HG03432 (cell line): ENCODE measurements around the gene MAP4K3.

Source experiments
- ATAC-seq: cut with Tn5 transposase; IDR thresholded peaks from one replicate; pipeline ENCODE4 v1.9.1; 2021; ENCODE audit warnings: mild to moderate bottlenecking, moderate library complexity; ENCODE audit not compliant: unreplicated experiment

The MAP4K3 gene

DNA sequence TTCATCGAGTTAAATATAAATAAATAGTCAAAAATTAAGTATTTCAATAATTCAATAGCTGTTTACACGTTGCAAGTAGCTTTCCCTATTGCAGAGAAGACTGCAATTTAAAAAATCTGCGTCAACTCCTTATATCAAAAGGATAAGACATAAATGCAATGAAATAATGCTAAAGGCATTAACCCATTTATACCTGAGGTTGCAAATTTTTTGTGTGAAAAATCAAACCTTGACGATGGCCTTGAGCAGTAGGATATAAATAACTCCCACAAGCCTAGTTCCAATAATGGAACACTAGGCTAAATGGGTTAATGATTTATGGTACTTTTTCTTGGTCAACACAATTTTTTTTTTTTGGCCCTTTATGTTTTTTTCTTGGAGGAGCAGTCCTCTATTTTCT, 116.9 kb downstream of the MAP4K3 start:
- ATAC-seq, result no peak

DNA sequence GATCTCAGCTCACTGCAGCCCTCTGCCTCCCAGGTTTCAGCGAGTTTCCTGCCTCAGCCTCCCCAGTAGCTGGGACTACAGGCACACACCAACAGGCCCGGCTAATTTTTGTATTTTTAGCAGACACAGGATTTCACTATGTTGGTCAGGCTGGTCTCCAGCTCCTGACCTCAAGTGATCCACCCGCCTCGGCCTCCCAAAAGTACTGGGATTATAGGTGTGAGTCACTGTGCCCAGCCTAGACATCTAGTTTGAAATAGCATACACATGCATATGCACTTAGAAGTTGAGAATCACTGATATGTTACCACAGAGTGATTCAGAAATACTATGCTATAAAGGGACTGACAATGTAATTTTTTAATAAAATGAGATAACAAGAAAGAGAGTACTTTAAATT, 123.5 kb downstream of the MAP4K3 start:
- ATAC-seq, result no peak

DNA sequence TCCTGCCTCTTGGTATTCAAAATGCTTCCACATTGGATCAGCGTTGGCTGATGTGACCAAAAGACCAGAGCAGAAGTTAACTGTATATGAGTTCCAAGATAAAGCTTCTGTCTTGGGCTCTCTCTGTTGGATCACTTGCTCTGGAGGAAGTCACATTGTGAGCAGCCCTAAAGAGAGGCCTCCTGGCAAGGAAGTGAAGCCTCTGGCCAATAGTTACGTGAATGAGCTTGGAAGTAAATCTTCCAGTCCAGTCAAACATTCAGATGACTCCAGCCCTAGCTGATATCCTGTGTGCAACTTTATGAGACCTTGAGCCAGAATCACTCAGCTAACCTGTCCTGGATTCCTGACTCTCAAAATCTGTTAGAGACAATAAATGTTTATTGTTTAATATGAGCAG, 125.6 kb downstream of the MAP4K3 start:
- no peak for ATAC-seq

DNA sequence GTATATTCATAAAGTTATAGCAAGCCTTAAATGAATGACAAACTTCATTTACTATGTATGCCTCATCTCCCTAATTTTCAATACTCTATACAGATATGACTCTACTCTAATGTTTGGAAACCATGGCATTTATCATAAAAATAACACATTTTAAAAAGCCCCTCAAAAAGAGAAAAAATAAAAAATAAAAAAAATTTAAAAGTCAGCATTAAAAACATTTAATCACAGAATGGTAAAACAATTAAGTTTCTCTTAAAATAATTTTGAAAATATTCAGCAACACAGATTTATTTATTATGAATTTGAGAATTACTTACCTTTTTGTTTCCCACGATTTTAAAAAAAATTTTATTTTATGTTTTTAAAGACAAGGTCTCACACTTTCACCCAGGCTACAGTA, 128.3 kb downstream of the MAP4K3 start:
- ATAC-seq, result no peak

DNA sequence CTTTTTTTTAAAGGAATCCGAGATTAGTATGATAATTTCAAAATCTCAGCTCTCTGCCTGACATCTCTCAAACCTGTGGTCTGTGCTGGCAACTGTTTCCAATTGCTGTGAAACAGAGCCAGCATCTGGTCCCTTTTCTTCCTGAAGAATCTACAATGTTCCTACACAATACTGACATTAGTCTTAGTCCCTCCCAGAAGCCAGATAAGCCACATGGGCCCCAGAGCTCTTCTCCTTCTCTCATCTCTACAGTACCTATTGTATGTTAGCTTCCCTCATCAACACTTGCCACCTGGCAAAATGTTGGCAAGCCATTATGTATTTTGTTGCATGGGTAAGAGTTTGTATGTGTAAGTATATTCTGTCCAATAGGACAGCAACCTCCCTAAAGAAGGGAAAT, 130.5 kb downstream of the MAP4K3 start:
- no peak for ATAC-seq

DNA sequence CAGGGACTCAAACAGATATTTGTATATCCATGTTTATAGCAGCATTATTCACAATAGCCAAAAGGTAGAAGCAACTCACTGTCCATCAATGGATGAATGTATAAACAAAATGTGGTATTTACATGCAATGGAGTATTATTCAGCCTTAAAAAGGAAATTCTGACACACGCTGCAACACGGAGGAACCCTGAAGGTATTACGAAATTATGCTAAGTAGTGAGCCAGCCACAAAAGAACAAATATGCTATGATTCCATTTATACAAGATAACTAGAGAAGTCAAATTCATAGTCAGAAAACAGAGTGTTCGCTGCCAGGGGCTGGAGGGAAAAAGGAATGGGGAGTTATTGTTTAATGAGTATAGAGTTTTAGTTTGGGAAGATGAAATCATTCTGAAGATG, 132.4 kb downstream of the MAP4K3 start:
- ATAC-seq, result no peak

DNA sequence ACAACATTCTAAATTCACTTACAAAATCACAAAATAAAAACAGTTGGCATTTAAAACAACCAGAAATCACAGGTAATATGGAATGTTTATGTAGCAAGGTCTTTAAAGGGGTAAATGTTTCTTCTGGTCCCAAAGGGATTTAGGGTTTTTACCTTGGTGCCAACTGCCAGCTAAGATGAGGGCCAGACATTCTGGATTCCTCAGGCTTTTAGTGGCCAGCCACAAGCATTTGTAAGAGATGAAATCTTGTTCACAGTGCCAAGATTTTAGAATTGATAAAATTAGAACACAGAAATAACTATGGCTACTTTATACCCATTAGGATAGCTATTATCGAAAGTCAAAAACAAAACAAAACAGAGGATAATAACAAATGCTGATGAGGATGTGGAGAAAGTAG, 132.9 kb downstream of the MAP4K3 start:
- ATAC-seq, result no peak

DNA sequence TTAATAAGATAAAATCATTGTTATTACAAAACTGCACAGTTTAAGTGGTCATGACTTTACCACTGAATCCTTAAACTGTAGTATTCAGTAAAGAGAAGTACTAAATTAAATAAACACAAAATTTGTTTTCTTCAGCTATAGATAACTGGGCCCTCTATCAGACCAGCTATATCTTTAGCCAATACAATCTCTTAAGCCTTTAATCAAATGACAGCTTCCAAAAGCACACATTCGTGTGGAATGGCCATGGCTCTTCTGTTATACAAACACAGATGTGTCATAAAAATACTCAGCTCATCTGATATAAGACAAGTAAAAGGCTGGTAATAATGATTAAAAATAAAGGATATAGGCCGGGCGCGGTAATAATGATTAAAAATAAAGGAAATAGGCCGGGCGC, 135.7 kb downstream of the MAP4K3 start:
- ATAC-seq, result no peak

DNA sequence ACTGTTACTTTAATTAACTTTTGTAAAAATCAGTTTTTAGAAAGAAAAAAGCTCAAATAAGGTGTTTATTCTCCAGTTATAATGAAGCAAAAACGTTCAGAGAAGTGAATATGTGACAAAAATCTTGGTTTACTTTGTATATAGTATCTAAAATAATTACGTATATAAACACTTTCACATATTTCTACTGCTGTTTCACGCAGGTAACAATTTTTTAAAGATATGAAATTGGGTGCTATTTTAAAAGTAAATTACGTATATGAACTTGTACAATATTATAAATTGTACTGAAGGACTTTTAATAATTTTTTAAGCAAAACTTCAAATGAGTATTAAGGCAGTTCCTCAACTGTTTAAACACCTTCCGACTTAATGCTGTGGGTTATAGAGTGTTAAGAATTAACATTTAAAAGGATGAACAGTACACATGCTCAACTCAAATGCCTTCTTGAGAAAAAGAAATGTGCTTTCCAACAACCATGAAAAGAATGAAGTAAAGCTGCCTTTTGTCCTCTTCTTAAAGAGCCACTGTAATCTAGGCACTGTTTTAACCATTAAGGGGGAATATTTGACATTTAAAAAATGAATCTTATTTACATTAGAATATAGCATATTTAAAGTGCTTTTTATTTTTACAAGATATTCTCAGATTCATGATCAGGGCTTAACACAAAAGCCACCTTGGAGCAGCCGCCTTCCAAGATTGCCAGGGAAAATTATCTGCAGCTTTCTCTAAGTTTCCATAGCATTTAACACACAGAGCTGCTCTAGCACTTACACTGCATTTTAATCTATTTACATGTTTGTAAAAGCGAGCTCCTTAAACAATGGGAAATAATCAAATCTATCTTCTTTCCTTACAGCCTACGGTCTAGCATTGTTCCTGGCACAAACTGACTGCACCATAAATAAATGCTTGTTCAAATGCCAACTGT, 136.8 kb downstream of the MAP4K3 start:
- ATAC-seq, result no peak

DNA sequence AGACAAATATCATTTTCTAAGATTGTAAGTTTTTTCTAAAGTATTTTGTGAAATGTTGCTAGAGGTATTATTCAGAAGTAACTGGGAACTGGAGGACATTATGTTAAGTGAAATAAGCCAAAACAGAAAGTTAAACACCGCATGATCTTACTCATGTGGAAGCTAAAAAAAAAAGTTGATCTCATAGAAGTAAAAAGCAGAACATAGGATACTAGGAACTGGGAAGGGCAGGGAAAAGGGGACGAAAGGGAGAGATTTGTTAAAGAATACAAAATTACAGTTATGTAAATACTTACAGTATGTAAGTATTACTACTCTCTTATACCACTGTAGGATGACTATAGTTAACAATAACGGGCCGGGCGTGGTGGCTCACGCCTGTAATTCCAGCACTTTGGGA, 146.7 kb downstream of the MAP4K3 start:
- no peak for ATAC-seq

DNA sequence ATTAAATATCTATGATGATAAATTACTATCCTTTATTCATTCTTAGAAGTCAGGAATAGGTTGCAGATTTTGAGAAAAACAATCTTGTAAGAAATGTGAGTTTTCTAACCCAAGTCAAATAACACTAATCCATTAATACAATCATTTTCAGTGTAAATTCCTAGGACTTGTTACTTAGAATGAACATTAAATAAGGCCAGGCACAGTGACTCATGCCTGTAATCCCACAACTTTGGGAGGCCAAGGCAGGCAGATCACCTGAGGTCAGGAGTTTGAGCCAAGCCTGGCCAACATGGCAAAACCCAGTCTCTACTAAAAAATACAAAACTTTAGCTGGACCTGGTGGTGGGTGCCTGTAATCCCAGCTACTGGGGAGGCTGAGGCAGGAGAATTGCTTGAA, 147.5 kb downstream of the MAP4K3 start:
- ATAC-seq, result no peak

DNA sequence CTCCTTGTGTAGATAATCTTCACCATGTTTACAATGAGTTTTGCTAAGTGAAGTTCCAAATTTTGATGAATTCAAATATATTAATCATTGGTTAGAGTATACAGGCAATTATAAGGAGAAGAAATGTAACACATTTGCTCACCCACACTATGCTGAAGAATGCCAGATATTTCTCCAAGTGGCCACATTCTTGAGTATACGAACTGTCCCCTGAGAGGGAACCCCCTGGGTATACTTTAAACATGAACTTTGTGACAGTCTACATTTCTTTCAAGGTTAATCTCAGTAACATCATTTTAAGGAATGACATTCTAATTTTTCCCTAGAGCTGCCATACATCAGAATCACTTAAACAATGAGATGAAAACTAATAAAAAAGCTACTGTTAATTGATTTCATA, 153.5 kb downstream of the MAP4K3 start:
- no peak for ATAC-seq

DNA sequence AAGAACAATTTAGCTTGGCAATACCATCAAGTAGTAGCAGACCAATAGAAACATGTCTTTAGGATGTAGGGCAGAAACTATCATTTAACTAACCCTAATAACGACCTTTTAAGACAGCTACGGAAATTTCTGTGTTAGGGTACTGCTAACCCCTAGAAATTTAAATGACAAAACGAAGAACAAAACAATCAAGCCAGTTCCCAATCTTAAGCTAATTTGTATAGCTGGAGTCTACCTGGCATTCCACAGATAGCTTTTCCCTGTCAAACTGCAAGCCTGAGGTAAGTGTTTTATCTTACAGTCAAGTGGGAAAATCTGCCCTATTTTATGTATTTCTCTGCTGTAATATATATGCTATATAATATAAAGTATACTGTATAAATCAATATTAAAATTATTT, 155.7 kb downstream of the MAP4K3 start:
- ATAC-seq, result no peak

DNA sequence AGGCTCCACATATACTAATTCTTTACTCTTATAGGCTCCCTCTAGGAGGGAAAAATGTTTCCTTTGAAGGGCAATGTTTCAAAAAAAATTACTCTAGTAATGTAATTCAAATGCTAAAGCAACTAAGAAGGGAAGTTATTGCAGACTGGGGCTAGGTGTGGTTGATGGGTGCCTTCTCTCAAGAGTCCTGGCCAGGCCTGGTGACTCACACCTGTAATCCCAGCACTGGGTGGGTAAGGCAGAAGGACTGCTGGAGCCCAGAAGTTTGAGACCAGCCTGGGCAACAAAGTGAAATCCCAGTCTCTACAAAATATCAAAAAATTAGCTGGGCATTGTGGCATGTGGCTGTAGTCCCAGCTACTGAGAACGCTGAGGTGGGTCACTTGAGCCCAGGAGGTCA, 162.1 kb downstream of the MAP4K3 start:
- ATAC-seq, result no peak

DNA sequence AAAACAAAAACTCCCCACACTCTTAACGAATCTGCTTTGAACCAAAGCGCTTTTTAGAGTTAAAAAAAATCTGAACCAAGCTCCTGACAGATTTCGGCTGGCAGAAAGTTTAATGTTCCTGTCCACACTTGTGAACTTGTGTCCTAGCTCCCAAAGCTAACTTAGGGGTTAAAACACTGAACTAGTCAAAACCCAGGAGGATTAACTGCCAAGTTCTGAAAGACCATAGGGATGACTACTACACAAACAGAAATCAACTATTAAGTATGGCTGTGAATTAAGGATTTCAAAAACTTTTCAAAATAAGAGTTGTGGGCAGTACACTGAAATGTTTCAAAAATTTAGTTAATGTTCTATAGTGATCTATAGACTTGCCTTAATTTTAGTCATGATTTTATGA, 167.1 kb downstream of the MAP4K3 start:
- ATAC-seq, result no peak

DNA sequence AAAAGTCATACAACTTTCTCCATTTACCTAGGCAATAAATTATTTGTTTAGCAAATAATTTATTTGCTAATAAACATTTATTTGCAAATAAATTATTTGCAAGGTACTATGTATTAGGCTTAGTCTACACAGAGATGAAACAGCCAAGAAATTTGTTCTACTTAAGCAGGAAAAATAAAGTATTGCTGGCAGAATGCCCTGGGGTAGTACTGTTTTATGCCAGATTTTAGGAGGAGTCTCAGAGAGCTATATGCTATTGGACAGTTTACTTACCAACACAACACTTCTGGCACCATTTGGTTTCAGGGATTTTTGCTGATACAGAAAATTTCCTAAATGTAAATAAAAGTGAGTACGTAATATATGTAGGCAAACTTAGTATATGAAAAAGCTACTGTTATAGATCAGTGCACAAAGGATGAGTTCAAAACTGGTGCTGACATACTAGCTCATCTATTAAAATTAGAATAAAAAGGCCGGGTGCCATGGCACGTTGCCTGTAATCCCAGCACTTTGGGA, 170.1 kb downstream of the MAP4K3 start:
- ATAC-seq, result no peak

DNA sequence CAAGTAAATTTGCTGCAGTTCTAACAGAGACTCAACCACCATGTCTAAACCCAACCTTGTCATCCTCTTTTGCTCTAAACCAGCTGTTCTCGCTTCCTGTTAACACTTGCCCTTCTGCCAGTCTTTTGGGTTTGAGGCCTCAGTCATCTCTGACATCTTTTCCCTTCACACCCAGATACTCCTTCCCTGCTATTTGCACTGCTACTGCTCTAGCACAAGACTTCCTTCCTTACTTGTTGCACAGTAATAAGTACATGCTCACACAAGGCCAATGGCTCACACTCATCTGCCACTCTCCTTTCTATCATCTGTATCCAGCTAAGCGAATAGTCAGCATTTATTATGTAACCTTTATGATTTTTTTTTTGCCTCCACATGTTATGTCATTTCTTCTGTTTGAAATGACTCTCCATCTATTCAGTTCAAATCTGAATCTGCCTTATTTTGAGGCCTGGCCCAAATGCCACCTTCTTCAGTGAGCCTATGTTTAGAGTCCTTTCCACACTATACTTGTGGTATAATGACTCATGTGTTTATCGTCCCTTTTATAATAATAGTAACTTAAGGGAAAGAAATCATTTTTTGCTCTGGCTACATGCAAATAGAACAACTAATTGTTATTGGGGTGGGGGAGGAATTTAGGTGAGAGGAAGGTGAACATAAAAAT, 170.8 kb downstream of the MAP4K3 start:
- peak; percentile 83 for ATAC-seq

DNA sequence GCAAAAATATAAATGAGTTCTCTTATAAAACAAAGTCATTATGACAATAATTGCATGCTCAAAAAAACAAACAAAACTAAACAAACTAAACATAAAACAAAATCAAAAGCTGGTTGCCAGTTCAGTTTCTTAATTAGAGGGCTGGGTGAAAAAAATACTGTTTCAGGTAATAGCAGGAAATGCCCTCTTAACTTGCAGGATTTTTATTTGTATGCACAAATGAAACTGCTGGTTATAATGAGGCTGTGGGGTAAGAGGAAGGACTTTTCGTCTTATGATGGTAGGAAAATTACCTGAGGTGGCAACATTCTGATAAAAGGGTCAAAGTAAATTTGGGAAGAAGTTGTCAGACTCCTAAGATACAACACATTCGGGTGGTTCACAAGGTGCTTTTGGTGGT, 171.8 kb downstream of the MAP4K3 start:
- no peak for ATAC-seq

DNA sequence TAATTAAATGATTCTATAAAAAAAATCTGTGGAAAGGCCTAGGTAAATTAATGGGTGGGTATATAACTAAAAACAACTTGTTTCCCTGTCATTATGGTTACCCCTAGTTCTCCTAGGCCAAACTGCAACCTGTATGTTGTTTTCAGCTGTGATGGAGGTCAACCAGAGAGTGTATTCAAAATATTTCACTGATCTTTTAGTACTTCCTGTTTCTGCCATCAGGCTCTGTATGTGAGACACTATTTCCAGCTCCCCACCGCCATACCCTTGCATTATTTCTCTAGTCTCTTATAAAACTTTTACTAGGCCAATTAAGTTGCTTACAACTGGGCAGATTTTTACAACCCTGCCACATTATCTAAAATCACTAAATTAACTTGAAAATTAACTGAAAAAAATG, 172.4 kb downstream of the MAP4K3 start:
- ATAC-seq, result peak; percentile 67

DNA sequence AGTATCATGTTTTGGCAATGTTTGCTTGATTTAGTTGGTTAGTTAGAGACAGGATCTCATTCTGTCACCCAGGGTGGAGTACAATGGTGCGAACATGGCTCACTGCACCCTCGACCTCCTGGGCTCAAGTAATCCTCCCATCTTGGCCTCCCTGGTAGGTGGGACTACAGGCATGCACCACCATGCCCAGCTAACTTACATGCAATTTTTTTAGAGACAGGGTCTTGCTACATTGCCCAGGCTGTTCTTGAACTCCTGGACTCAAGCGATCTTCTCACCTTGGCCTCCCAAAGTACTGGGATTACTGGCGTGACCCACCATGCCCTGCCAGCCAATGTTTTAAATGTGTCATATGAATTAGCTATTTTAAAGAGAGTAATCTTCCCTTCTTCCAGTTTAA, 177.0 kb downstream of the MAP4K3 start:
- ATAC-seq, result no peak

DNA sequence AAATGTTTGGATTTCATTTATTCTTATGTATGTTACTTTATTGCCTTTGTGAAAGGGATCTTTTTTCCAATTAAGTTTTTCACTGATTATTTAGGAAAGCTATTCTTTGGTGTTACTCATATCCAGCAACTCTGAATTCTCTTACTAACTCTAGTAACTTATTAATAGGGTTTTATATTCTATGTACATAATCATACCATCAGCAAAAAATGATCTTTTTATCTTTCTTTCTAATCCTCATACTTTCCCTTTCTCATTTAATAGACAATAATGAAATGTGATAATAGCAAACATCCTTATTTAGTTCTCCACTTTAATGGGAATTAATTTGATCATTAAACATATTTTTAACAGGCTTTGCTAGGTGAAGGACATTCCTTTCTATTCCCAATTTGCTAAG, 181.0 kb downstream of the MAP4K3 start:
- ATAC-seq, result no peak

DNA sequence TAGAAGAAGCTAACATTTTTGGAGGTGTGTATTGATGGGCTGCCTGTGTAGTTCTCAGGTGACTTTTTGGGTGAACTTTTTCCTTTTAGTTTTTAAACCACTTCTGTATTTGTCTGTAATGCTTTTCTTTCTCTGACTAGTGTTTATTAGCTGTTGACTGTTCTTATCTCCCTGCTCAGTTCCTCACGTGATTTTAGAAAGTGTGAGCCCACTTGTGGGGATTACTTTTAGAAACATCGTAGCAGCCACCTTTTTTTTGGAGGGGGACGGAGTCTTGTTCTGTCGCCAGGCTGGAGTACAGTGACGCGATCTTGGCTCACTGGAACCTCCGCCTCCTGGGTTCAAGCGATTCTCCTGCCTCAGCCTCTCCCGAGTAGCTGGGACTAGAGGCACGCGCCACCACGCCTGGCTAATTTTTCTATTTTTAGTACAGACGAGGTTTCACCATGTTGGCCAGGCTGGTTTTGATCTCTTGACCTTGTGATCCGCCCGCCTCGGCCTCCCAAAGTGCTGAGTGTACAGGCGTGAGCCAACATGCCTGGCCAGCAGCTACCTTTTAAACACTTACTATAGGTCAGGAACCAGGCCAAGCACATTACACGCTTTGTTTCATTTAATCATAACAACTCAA, 184.1 kb downstream of the MAP4K3 start:
- no peak for ATAC-seq
